GM19467 (cell line): Measurements from ENCODE around the gene SMAD7.

Experiments used
- ATAC-seq: cut with Tn5 transposase; IDR thresholded peaks from one replicate; pipeline ENCODE4 v1.9.1; 2021; ENCODE audit warnings: mild to moderate bottlenecking, moderate library complexity; ENCODE audit not compliant: unreplicated experiment

SMAD7 gene

GRCh38 chr18:48896875-48897511 is 53.8 kb downstream of the SMAD7 start:
- peak; percentile 57 for ATAC-seq

GRCh38 chr18:48896326-48896874 is 54.4 kb downstream of the SMAD7 start:
- no peak for ATAC-seq

GRCh38 chr18:48894799-48895346 is 55.9 kb downstream of the SMAD7 start:
- ATAC-seq = no peak

GRCh38 chr18:48893608-48894600 is 56.9 kb downstream of the SMAD7 start:
- no peak for ATAC-seq

- no peak for ATAC-seq
These were observed 57.6 kb downstream of the SMAD7 start for GRCh38 chr18:48893061-48893607.

GRCh38 chr18:48892146-48892855 is 58.5 kb downstream of the SMAD7 start:
- no peak for ATAC-seq

- no peak for ATAC-seq
These were observed 59.0 kb downstream of the SMAD7 start for GRCh38 chr18:48891721-48892120.

GRCh38 chr18:48889981-48890762 is 60.6 kb downstream of the SMAD7 start:
- no peak for ATAC-seq

GRCh38 chr18:48889115-48889941 is 61.4 kb downstream of the SMAD7 start:
- ATAC-seq = no peak

GRCh38 chr18:48888773-48889080 is 62.0 kb downstream of the SMAD7 start:
- no peak for ATAC-seq

- ATAC-seq = no peak
These were observed 62.6 kb downstream of the SMAD7 start for GRCh38 chr18:48887905-48888772.

- ATAC-seq = no peak
These were observed 63.4 kb downstream of the SMAD7 start for GRCh38 chr18:48887294-48887904.

- no peak for ATAC-seq
These were observed 64.1 kb downstream of the SMAD7 start for GRCh38 chr18:48886520-48887293.

- ATAC-seq = no peak
These were observed 64.8 kb downstream of the SMAD7 start for GRCh38 chr18:48885924-48886400.

- ATAC-seq = no peak
These were observed 65.4 kb downstream of the SMAD7 start for GRCh38 chr18:48885266-48885923.

- no peak for ATAC-seq
These were observed 66.0 kb downstream of the SMAD7 start for GRCh38 chr18:48884771-48885170.
